Psoas muscle (tissue), 8 donors: Measurements from ENCODE around the gene DCC. TPM values are rescaled to one million over a fixed set of nuclear protein-coding genes. Genes with fewer than 3 reads are reported as not detected.

Source experiments
- ATAC-seq, 4 donors: fragments of 200-7000 bp; cut with Tn5 transposase; one replicate each; pipeline ENCODE4 v1.9.1; 2020; ENCODE audit warnings: moderate library complexity in 3 of 4, mild to moderate bottlenecking in 2 of 4
- DNase-seq, 2 donors: peaks; one replicate each; pipeline ENCODE4 v3.0.0-alpha.2; 2020
- H3K27ac ChIP-seq: fragments of 200-600 bp; one replicate; pipeline ENCODE4 v1.8.0; 2022
- H3K27me3 ChIP-seq, 3 donors: fragments of 200-600 bp in 1 of 3; one replicate each; pipeline versions ENCODE4 v1.6.1 to v1.8.0; 2013 to 2022; ENCODE audit warnings: low read length in 2 of 3, mild to moderate bottlenecking in 2 of 3, moderate library complexity in 1 of 3; ENCODE audit not compliant: insufficient read depth in 3 of 3
- H3K36me3 ChIP-seq, 2 donors: fragments of 200-600 bp in 1 of 2; one replicate each; pipeline versions ENCODE4 v1.6.1 to v1.8.0; 2013 to 2022; ENCODE audit warnings: low read depth in 1 of 2, mild to moderate bottlenecking in 1 of 2, moderate library complexity in 1 of 2; ENCODE audit not compliant: insufficient read depth in 1 of 2
- H3K4me1 ChIP-seq: fragments of 200-600 bp; one replicate; pipeline ENCODE4 v1.8.0; 2022
- H3K4me3 ChIP-seq: fragments of 200-600 bp; one replicate; pipeline ENCODE4 v1.8.0; 2022; ENCODE audit warnings: mild to moderate bottlenecking
- H3K9me3 ChIP-seq: fragments of 200-600 bp; one replicate; pipeline ENCODE4 v1.8.0; 2022
- CTCF ChIP-seq: fragments of 200-600 bp; IDR thresholded peaks from one replicate; pipeline ENCODE4 v1.8.0; 2022; ENCODE audit warnings: antibody characterized with exemption
- WGBS, 3 donors: extraction: QIAGEN DNeasy Blood & Tissue Kit; methylation state at CpG; one replicate each; pipeline versions ENCODE4 v1.1.6 to v1.1.7; 2013; 5-methylcytosine and 5-hydroxymethylcytosine counted together
- intact Hi-C, 2 donors: fragments of 100-400 bp; cut with DNase I; formaldehyde crosslinking; loops; one replicate each; pipeline versions ENCODE4 v1.11.0 to v1.14.2; 2022
- polyA plus RNA-seq, 3 donors: library from polyadenylated mRNA; stranded (reverse); fragments of 200-250 nt; gene quantifications; one replicate each; pipeline ENCODE4 v1.2.3, GENCODE V29; 2013
- total RNA-seq, 4 donors: library from RNA; stranded (reverse); fragmentation: NEBNext Ultra II Directional in 2 of 4; extraction: Animal tissue kit (Norgen Biotek cat#: 25700) in 2 of 4; gene quantifications; one replicate each; pipeline versions ENCODE4 v1.2.1 to v1.2.4, GENCODE V29; 2021 to 2023
- donor health status: healthy with polysubstance abuse.
- donor health status: DM: no; HTN: no; CAD: no; lungs with moderate emphysema.
- donor health status: Bipolar disorder and iron deficiency.
- donor health status: healthy.
- donor health status: DM: yes; HTN: yes; CAD: no.
- donor health status: DM: no; HTN: no; CAD: no.
- donor health status: DM: no; HTN: no; CAD: no.
- donor health status: DM: yes; HTN: yes; CAD: no.

Gene DCC
- total and polyA plus RNA-seq, 7 donors: 0.01 to 0.02 TPM; not detected in 5

DNA sequence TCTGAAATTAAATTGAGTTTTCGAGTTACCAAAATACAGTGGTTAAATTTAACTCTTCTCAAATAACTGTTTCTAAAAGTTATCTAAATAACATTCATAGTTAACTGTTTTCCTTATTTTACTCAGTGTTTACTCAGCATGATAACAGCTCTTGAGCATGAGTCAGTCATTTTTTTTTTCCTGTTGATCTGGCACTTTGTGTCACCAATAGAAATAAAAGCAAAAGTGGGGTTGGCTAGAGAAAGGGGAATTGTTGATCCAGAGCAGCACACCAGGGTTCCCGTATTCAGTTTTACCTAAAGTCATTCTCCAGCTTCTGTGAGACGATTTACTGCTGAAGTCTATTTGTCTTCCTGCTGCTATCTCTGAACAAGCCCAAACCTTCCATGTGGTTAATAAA lies 851.6 kb downstream of the DCC start:
- Histone ChIP-seq H3K9me3 (no peaks in the 10 kb centered on the region), H3K4me1 (no peaks in the 10 kb centered on the region), H3K36me3 (no peaks in the 10 kb centered on the region), H3K4me3 (no peak overlapping the region), H3K27ac (no peak overlapping the region), H3K27me3 (no peaks in the 10 kb centered on the region)
- DNase-seq (no peak), ATAC-seq (no peak)
- 71 to 77% (median 76%) methylated on average over 3 of the region's 3 CpGs for WGBS, 3 donors
- intact Hi-C loops: no loop called here
- no peak for TF ChIP-seq CTCF

DNA sequence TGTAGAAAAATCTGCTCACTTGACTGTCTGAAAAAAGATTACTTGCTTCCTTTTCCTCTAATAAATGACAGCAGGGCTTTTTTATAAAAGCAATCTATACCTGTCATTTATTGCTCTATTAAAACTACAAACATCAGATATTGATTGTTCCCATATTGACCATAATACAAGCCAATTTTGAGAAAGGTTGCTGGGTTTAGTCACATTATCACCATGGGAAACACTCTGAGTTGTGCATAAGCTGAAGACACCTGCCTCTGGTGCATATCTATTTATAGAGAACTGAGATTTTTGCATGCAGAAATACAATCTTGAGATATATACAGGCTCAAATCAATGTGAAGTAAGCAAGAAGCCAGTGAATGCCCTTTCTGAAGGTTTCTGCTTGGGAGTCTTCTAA lies 853.9 kb downstream of the DCC start:
- intact Hi-C loops: no loop called here
- DNase-seq: no peak

DNA sequence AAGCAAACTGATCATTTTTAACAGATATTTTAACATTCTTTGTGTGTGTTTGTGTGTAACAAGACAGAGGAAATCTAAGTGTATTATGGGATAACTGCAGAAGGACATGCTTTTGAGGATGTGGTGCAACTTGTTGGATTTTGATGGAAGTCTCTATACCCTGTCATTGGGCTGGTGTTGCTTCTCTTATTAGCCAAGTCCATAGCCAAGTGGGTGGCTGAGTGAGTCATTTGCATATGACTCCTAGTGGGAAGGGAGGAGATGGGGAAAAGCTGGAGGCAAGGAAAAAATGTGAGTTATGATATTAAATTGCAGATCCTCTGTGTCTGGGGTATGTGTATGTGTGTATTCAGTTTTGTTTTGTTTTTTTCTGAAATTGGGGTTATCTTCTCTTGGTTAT lies 879.9 kb downstream of the DCC start:
- Histone ChIP-seq H3K27me3 (no peaks in the 10 kb centered on the region), H3K9me3 (no peaks in the 10 kb centered on the region), H3K4me3 (no peak overlapping the region), H3K36me3 (no peaks in the 10 kb centered on the region), H3K4me1 (no peaks in the 10 kb centered on the region), H3K27ac (no peak overlapping the region)
- no peak for TF ChIP-seq CTCF
- intact Hi-C loops: no loop called here
- DNase-seq (no peak), ATAC-seq (no peak)

More for the DNA sequence above, 853.9 kb downstream of the DCC start:
- no peak overlapping the region for H3K4me3 ChIP-seq
- H3K27me3 ChIP-seq: no peaks in the 10 kb centered on the region
- no peak for TF ChIP-seq CTCF
- H3K9me3 ChIP-seq: no peaks in the 10 kb centered on the region
- no peaks in the 10 kb centered on the region for H3K4me1 ChIP-seq
- no peak overlapping the region for H3K27ac ChIP-seq
- H3K36me3 ChIP-seq: no peaks in the 10 kb centered on the region
- no peak for ATAC-seq

DNA sequence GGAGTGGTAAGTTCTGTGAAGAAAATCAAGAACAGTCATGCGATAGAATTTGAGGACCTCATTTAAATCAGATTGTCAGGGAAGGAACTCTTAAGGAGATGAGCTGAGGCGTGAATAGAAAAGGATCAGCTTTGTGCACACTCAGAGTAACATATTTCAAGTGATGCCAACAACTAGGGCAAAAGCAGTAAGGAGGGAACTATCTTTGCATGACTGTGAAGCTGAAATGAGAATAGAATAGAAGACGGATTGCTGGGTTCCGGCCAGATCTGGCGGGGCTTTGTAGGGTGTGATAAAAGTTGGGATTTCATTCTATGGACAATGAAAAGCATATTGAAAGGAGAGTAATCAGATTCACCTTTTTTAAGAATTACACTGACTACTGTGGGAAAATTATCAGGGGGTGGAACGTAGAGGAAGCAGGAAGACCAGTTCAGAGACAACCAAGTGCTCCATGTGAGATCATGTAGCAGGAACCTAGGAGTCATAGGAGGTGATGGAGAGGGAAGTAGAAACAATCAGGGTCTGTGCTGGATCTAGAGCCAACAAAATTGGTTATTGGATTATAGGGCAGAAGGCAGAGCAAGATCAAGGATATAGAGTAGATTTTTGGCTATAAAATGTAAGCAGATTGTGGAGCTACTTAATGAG lies 884.3 kb downstream of the DCC start:
- 80 to 84% (median 81%) methylated on average over 6 of the region's 6 CpGs for WGBS, 3 donors
- no peak for TF ChIP-seq CTCF
- Histone ChIP-seq H3K36me3 (no peaks in the 10 kb centered on the region), H3K27ac (no peak overlapping the region), H3K4me3 (no peak overlapping the region), H3K4me1 (no peaks in the 10 kb centered on the region), H3K9me3 (no peaks in the 10 kb centered on the region), H3K27me3 (no peaks in the 10 kb centered on the region)
- no peak for ATAC-seq
- intact Hi-C loops: no loop called here
- DNase-seq: no peak
